ENCODE data around the gene DNER.

The DNER gene

DNA sequence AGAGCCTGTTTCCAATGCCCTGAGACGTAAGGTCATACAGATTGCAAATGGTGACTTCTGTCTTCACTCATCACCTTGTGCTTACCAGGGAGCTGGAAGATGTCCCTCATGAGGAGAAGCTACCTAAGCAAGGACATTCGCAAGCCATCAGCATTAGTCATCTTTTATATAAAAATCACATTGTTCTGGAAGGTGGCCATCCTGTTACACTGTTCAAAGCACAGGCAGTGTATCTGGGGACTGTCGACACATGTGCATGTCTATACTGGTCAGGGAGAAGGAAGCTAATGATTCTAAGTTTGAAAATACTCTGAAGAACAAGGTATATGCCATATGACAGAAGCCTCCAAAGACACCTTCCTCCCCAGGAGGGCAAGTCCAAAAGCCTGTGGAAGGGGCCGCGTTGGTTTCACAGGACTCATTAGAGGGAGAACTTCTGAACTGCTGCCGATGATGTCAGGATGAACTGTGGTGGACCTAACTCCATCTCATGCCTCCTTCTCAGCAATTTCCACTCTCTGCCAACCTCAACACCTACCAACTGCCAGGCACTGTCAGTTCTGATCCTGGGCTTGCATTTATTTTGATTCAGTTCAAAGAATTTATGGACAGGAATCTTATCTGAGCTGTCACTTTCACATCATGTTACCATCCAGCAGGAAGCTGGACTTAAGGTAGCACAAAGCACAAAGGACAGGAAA is 39.4 kb downstream of the DNER start:
- Histone ChIP-seq H3K4me1 (ENCODE audit: control insufficient read depth, insufficient read depth, low read length, poor library complexity, severe bottlenecking) (no peaks in the 10 kb centered on the region), H3K27ac (ENCODE audit: insufficient read depth, low read length, poor library complexity, severe bottlenecking) (no peak overlapping the region), H3K4me3 (ENCODE audit: insufficient read depth, low read depth, low read length, poor library complexity, severe bottlenecking) (no peak overlapping the region), H3K27me3 (replicated peaks; ENCODE audit: control insufficient read depth, insufficient read depth, low read length, poor library complexity, severe bottlenecking) (peaks cover 11% of the 10 kb centered on the region), H3K36me3 (ENCODE audit: control insufficient read depth, insufficient read depth, low read length) (no peaks in the 10 kb centered on the region), H3K9me3 (ENCODE audit: control insufficient read depth, low read length) (no peaks in the 10 kb centered on the region)
- no peak for DNase-seq

DNA sequence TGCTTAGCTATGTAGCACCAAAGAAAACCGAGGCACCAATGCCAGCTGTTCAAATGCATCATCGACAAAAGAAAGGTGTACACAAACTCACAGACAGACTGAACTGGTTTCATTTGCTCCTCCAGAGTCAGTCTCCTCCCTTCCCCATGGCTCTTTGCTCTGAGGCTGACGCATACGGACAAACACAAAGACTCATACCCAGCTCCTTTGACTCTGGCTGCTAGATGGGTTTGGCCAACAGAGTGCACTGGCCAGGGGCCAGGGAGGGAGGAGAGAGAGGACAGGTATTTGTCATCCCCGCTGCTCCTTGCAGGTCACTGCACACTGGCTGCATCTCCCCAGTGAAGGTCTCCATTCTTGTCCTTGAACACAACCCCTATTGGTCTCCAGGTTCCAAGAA is 40.7 kb downstream of the DNER start:
- Histone ChIP-seq H3K36me3 (ENCODE audit: control insufficient read depth, insufficient read depth, low read length) (no peaks in the 10 kb centered on the region), H3K27me3 (replicated peaks; ENCODE audit: control insufficient read depth, insufficient read depth, low read length, poor library complexity, severe bottlenecking) (peaks cover 5% of the 10 kb centered on the region), H3K4me1 (ENCODE audit: control insufficient read depth, insufficient read depth, low read length, poor library complexity, severe bottlenecking) (no peaks in the 10 kb centered on the region), H3K27ac (ENCODE audit: insufficient read depth, low read length, poor library complexity, severe bottlenecking) (no peak overlapping the region), H3K4me3 (ENCODE audit: insufficient read depth, low read depth, low read length, poor library complexity, severe bottlenecking) (no peak overlapping the region), H3K9me3 (ENCODE audit: control insufficient read depth, low read length) (no peaks in the 10 kb centered on the region)
- DNase-seq, result no peak

GRCh38 chr2:229672021-229672420 is 42.3 kb downstream of the DNER start:
- Histone ChIP-seq H3K27ac (ENCODE audit: insufficient read depth, low read length, poor library complexity, severe bottlenecking) (no peak overlapping the region), H3K4me1 (ENCODE audit: control insufficient read depth, insufficient read depth, low read length, poor library complexity, severe bottlenecking) (no peaks in the 10 kb centered on the region), H3K4me3 (ENCODE audit: insufficient read depth, low read depth, low read length, poor library complexity, severe bottlenecking) (no peak overlapping the region), H3K9me3 (ENCODE audit: control insufficient read depth, low read length) (no peaks in the 10 kb centered on the region), H3K36me3 (ENCODE audit: control insufficient read depth, insufficient read depth, low read length) (no peaks in the 10 kb centered on the region), H3K27me3 (replicated peaks; ENCODE audit: control insufficient read depth, insufficient read depth, low read length, poor library complexity, severe bottlenecking) (peaks cover 4% of the 10 kb centered on the region)
- no peak for DNase-seq

DNA sequence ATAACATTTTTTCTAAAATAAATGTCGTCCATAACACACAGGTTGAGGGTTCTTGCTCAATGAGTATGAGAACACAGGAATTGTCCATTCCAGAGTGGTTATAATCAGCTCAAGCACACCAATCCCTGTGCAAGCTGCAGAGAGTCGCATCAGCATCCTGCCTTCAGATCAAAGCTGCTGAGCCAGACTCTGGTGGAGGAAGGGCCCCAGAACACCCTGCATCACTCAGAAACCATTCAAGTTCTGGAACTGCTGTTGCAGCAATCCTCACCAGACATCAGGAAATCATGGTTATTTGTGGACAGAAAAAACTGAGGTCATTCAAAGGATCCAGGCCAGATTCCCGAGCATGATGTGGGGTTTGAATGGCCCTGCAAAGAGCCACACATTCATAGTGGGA is 44.5 kb downstream of the DNER start:
- Histone ChIP-seq H3K27me3 (replicated peaks; ENCODE audit: control insufficient read depth, insufficient read depth, low read length, poor library complexity, severe bottlenecking) (peaks cover 3% of the 10 kb centered on the region), H3K36me3 (ENCODE audit: control insufficient read depth, insufficient read depth, low read length) (no peaks in the 10 kb centered on the region), H3K4me1 (ENCODE audit: control insufficient read depth, insufficient read depth, low read length, poor library complexity, severe bottlenecking) (no peaks in the 10 kb centered on the region), H3K9me3 (ENCODE audit: control insufficient read depth, low read length) (no peaks in the 10 kb centered on the region), H3K4me3 (ENCODE audit: insufficient read depth, low read depth, low read length, poor library complexity, severe bottlenecking) (no peak overlapping the region), H3K27ac (ENCODE audit: insufficient read depth, low read length, poor library complexity, severe bottlenecking) (no peak overlapping the region)
- DNase-seq, result no peak

DNA sequence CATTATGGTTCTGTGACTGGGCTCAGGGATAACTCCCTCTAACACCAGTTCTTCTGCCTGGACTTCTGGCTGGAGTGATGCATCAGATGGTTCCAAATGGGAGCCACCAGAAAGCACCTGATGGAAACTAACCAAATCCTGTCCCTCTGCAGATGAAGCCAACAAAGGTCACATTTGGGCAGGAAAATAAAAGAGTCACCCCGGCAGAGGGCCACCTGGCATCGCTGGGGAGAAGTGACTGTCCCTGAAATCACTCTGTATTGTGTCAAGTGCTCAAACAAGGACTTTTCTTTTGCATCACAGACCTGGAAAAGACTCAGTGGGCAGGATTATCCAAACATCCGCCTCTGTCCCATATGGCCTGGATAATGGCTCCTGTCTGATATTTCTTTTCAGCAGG is 47.5 kb downstream of the DNER start:
- DNase-seq, result no peak

GRCh38 chr2:229665158-229665557 is 49.2 kb downstream of the DNER start:
- H3K27me3 ChIP-seq (replicated peaks; ENCODE audit: control insufficient read depth, insufficient read depth, low read length, poor library complexity, severe bottlenecking), result peaks cover 3% of the 10 kb centered on the region

More for the DNA sequence above, 47.5 kb downstream of the DNER start:
- no peaks in the 10 kb centered on the region for H3K4me1 ChIP-seq (ENCODE audit: control insufficient read depth, insufficient read depth, low read length, poor library complexity, severe bottlenecking)
- H3K9me3 ChIP-seq (ENCODE audit: control insufficient read depth, low read length), result no peaks in the 10 kb centered on the region
- no peak overlapping the region for H3K4me3 ChIP-seq (ENCODE audit: insufficient read depth, low read depth, low read length, poor library complexity, severe bottlenecking)
- no peak overlapping the region for H3K27ac ChIP-seq (ENCODE audit: insufficient read depth, low read length, poor library complexity, severe bottlenecking)
- H3K36me3 ChIP-seq (ENCODE audit: control insufficient read depth, insufficient read depth, low read length), result no peaks in the 10 kb centered on the region
- H3K27me3 ChIP-seq (replicated peaks; ENCODE audit: control insufficient read depth, insufficient read depth, low read length, poor library complexity, severe bottlenecking), result peaks cover 3% of the 10 kb centered on the region

DNA sequence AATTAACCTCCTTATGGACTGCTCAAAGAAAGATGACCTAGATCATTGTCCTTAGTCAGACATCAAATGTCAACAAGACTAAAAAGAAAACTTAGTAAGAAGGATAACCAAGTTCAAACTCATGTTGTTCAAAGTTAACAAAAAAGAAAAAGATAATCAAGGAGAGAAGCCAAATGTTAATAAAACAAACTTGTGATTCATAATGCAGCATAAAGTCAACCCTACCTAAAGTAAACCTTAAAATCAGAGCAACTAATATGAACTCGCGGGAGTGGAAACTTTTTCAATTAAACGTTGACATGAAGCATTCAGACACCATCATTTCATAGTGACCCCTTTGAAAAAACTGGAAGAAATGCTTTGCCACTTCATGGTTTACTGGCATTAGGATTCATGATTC is 52.9 kb downstream of the DNER start:
- no peaks in the 10 kb centered on the region for H3K9me3 ChIP-seq (ENCODE audit: control insufficient read depth, low read length)
- H3K4me3 ChIP-seq (ENCODE audit: insufficient read depth, low read depth, low read length, poor library complexity, severe bottlenecking), result no peak overlapping the region
- H3K27me3 ChIP-seq (replicated peaks; ENCODE audit: control insufficient read depth, insufficient read depth, low read length, poor library complexity, severe bottlenecking), result no peaks in the 10 kb centered on the region
- no peaks in the 10 kb centered on the region for H3K36me3 ChIP-seq (ENCODE audit: control insufficient read depth, insufficient read depth, low read length)
- DNase-seq, result no peak
- H3K4me1 ChIP-seq (ENCODE audit: control insufficient read depth, insufficient read depth, low read length, poor library complexity, severe bottlenecking), result no peaks in the 10 kb centered on the region
- H3K27ac ChIP-seq (ENCODE audit: insufficient read depth, low read length, poor library complexity, severe bottlenecking), result no peak overlapping the region

More at GRCh38 chr2:229665158-229665557, 49.2 kb downstream of the DNER start:
- Histone ChIP-seq H3K27ac (ENCODE audit: insufficient read depth, low read length, poor library complexity, severe bottlenecking) (no peak overlapping the region), H3K9me3 (ENCODE audit: control insufficient read depth, low read length) (no peaks in the 10 kb centered on the region), H3K4me3 (ENCODE audit: insufficient read depth, low read depth, low read length, poor library complexity, severe bottlenecking) (no peak overlapping the region), H3K36me3 (ENCODE audit: control insufficient read depth, insufficient read depth, low read length) (no peaks in the 10 kb centered on the region), H3K4me1 (ENCODE audit: control insufficient read depth, insufficient read depth, low read length, poor library complexity, severe bottlenecking) (no peaks in the 10 kb centered on the region)
- no peak for DNase-seq

GRCh38 chr2:229660951-229661350 is 53.4 kb downstream of the DNER start:
- H3K27me3 ChIP-seq (replicated peaks; ENCODE audit: control insufficient read depth, insufficient read depth, low read length, poor library complexity, severe bottlenecking), result no peaks in the 10 kb centered on the region
- no peak overlapping the region for H3K27ac ChIP-seq (ENCODE audit: insufficient read depth, low read length, poor library complexity, severe bottlenecking)
- H3K9me3 ChIP-seq (ENCODE audit: control insufficient read depth, low read length), result no peaks in the 10 kb centered on the region
- H3K4me1 ChIP-seq (ENCODE audit: control insufficient read depth, insufficient read depth, low read length, poor library complexity, severe bottlenecking), result no peaks in the 10 kb centered on the region
- DNase-seq, result no peak
- H3K36me3 ChIP-seq (ENCODE audit: control insufficient read depth, insufficient read depth, low read length), result no peaks in the 10 kb centered on the region
- no peak overlapping the region for H3K4me3 ChIP-seq (ENCODE audit: insufficient read depth, low read depth, low read length, poor library complexity, severe bottlenecking)

DNA sequence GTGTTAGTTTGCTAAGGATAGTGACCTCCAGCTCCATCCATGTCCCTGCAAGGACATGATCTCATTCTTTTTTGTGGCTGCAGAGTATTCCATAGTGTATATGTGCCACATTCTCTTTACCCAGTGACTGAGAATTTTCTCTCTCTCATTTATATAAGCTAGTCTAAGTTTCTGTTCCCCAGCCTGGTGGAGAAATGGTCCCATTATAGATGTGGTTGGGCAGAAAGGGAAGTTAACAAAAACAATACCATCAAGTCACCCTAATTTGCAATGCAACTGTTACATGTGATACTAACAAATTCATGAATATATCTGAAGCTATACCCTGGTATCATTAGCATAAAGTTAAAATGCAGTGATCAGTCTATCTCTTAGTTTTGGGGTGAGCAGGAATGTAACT is 54.0 kb downstream of the DNER start:
- Histone ChIP-seq H3K9me3 (ENCODE audit: control insufficient read depth, low read length) (no peaks in the 10 kb centered on the region), H3K4me1 (ENCODE audit: control insufficient read depth, insufficient read depth, low read length, poor library complexity, severe bottlenecking) (no peaks in the 10 kb centered on the region), H3K27ac (ENCODE audit: insufficient read depth, low read length, poor library complexity, severe bottlenecking) (no peak overlapping the region), H3K27me3 (replicated peaks; ENCODE audit: control insufficient read depth, insufficient read depth, low read length, poor library complexity, severe bottlenecking) (no peaks in the 10 kb centered on the region), H3K4me3 (ENCODE audit: insufficient read depth, low read depth, low read length, poor library complexity, severe bottlenecking) (no peak overlapping the region), H3K36me3 (ENCODE audit: control insufficient read depth, insufficient read depth, low read length) (no peaks in the 10 kb centered on the region)
- no peak for DNase-seq

GRCh38 chr2:229658004-229658403 is 56.4 kb downstream of the DNER start:
- Histone ChIP-seq H3K9me3 (ENCODE audit: control insufficient read depth, low read length) (no peaks in the 10 kb centered on the region), H3K4me1 (ENCODE audit: control insufficient read depth, insufficient read depth, low read length, poor library complexity, severe bottlenecking) (no peaks in the 10 kb centered on the region)

More at GRCh38 chr2:229658004-229658403, 56.4 kb downstream of the DNER start:
- H3K36me3 ChIP-seq (ENCODE audit: control insufficient read depth, insufficient read depth, low read length), result no peaks in the 10 kb centered on the region
- no peak overlapping the region for H3K4me3 ChIP-seq (ENCODE audit: insufficient read depth, low read depth, low read length, poor library complexity, severe bottlenecking)
- no peaks in the 10 kb centered on the region for H3K27me3 ChIP-seq (replicated peaks; ENCODE audit: control insufficient read depth, insufficient read depth, low read length, poor library complexity, severe bottlenecking)
- DNase-seq, result no peak
- H3K27ac ChIP-seq (ENCODE audit: insufficient read depth, low read length, poor library complexity, severe bottlenecking), result no peak overlapping the region
